ENCODE data around the gene CYYR1.

GRCh38 chr21:26522704-26523103 lies 50.4 kb downstream of the CYYR1 start:
- no peak for TF ChIP-seq MAX (IDR thresholded peaks at IDR 0.05; ENCODE audit: insufficient read depth, insufficient read length)
- no peak for TF ChIP-seq EZH2 (IDR thresholded peaks at IDR 0.05; ENCODE audit: borderline replicate concordance, low read depth, low read length, severe bottlenecking)
- TF ChIP-seq, protein P1, sequence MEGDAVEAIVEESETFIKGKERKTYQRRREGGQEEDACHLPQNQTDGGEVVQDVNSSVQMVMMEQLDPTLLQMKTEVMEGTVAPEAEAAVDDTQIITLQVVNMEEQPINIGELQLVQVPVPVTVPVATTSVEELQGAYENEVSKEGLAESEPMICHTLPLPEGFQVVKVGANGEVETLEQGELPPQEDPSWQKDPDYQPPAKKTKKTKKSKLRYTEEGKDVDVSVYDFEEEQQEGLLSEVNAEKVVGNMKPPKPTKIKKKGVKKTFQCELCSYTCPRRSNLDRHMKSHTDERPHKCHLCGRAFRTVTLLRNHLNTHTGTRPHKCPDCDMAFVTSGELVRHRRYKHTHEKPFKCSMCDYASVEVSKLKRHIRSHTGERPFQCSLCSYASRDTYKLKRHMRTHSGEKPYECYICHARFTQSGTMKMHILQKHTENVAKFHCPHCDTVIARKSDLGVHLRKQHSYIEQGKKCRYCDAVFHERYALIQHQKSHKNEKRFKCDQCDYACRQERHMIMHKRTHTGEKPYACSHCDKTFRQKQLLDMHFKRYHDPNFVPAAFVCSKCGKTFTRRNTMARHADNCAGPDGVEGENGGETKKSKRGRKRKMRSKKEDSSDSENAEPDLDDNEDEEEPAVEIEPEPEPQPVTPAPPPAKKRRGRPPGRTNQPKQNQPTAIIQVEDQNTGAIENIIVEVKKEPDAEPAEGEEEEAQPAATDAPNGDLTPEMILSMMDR (IDR thresholded peaks at IDR 0.05; ENCODE audit: extremely low read depth in 1 of 2, insufficient read depth in 1 of 2, low read depth in 1 of 2, low read length in 2 of 2) = no peak
- no peak for TF ChIP-seq POLR2AphosphoS5 (IDR thresholded peaks at IDR 0.05; ENCODE audit: insufficient read depth, low read depth, low read length)
- no peak for TF ChIP-seq FOS (IDR thresholded peaks at IDR 0.05; ENCODE audit: borderline replicate concordance, insufficient read depth, low read length)

Data from endothelial cell of umbilical vein (primary cell).